ENCODE data around the gene REPIN1.

Gene REPIN1

DNA sequence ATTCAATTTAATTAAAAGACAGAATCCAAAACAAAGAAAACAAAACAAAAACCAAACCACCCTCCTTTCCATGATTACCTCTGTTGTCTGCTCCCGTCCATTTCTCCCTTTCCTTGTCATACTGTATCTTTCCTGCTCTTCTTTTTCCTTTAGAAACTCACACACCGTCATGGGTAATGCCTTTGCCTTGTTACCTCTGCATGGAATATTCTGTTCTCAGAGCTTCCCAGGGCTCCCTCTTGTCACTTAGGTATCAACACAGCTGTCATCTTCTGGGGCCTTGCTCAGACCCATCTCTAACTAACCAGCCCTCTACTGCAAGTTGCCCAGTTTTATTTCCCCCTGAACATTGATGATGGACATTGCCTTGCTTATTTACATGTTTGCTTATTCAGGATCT, 51.6 kb downstream of the REPIN1 start:
- in situ Hi-C loops (cut with MboI; ENCODE audit: low sequenced_read_pairs) = no loop called here

DNA sequence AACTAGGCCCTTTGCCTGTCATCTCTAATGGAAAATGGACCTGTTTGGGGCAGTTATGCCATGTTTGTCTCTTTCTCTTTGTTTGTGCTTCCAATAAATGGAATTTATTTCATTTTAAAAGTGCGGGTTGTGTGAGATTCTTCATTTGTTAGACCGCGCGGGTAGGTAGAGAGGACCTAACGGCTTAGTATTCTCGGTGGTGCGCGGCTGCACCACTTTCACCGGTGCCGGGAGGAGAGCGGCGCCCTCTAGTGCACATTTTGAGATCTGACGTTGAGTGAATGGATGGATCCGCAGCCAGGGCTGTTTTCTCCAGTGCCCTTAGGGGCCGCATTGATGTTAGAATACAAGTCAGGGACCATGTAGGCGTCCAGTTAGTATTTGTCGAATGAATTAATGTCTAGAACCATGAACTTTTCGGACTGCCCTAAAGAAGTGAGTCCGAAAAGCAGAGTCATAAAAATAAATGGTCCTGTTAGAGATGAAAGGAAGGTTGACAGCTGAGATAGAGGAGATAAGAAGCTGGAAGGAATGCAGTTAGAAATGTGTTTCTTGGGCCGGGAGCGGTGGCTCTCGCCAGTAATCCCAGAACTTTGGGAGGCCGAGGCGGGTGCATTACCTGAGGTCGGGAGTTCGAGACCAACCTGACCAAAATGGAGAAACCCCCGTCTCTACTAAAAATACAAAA, 52.5 kb downstream of the REPIN1 start:
- in situ Hi-C loops (cut with MboI; ENCODE audit: low sequenced_read_pairs) = no loop called here

- in situ Hi-C loops (cut with MboI; ENCODE audit: low sequenced_read_pairs) = no loop called here
These were observed 53.2 kb downstream of the REPIN1 start for GRCh38 chr7:150421831-150422230.
